NCI-H526 (cell line): ENCODE results near the gene CYP2J2.
"Not testable (repeated sequence)": the region's sequence is repeated elsewhere in the genome, so short reads cannot be mapped to it uniquely, and the experiment has no call there.

Experiments used
- DNase-seq, 2 experiments: peaks; one replicate each; lab custom pipeline; 2025; lab: John Stamatoyannopoulos, UW

The CYP2J2 gene

GRCh38 chr1:59919746-59920145 is 6.8 kb downstream of the CYP2J2 start:
- no peak for DNase-seq

GRCh38 chr1:59917785-59918180 is 8.8 kb downstream of the CYP2J2 start:
- DNase-seq = no peak

- DNase-seq = no peak
These were observed 9.4 kb downstream of the CYP2J2 start for GRCh38 chr1:59917026-59917784.

- no peak for DNase-seq
These were observed 11.1 kb downstream of the CYP2J2 start for GRCh38 chr1:59915516-59915915.

GRCh38 chr1:59914791-59915286 is 11.7 kb downstream of the CYP2J2 start:
- not testable (repeated sequence) for DNase-seq

GRCh38 chr1:59908682-59909081 is 17.9 kb downstream of the CYP2J2 start:
- DNase-seq = no peak

- DNase-seq = no peak
These were observed 18.5 kb downstream of the CYP2J2 start for GRCh38 chr1:59908084-59908483.

GRCh38 chr1:59906931-59907330 is 19.6 kb downstream of the CYP2J2 start:
- DNase-seq = no peak

GRCh38 chr1:59903141-59903754 is 23.3 kb downstream of the CYP2J2 start:
- peak; percentile 10 to 34 for DNase-seq

GRCh38 chr1:59901770-59902388 is 24.7 kb downstream of the CYP2J2 start:
- DNase-seq = no peak

- peak in 1 of 2 experiments; percentile 8 for DNase-seq
These were observed 25.9 kb downstream of the CYP2J2 start for GRCh38 chr1:59900640-59901039.

GRCh38 chr1:59898927-59899326 is 27.6 kb downstream of the CYP2J2 start:
- DNase-seq = no peak

GRCh38 chr1:59897165-59897564 is 29.4 kb downstream of the CYP2J2 start:
- DNase-seq = peak in 1 of 2 experiments; percentile 17

GRCh38 chr1:59892841-59893811 is 33.4 kb downstream of the CYP2J2 start:
- DNase-seq = peak; percentile 88 to 93

- DNase-seq = no peak
These were observed 41.3 kb downstream of the CYP2J2 start for GRCh38 chr1:59885160-59885832.

GRCh38 chr1:59880735-59881134 is 45.8 kb downstream of the CYP2J2 start:
- no peak for DNase-seq

GRCh38 chr1:59879996-59880505 is 46.5 kb downstream of the CYP2J2 start:
- DNase-seq = no peak

GRCh38 chr1:59879574-59879973 is 47.0 kb downstream of the CYP2J2 start:
- peak; percentile 45 to 87 for DNase-seq

- no peak for DNase-seq
These were observed 48.2 kb downstream of the CYP2J2 start for GRCh38 chr1:59878370-59878769.

GRCh38 chr1:59877108-59877682 is 49.4 kb downstream of the CYP2J2 start:
- DNase-seq = no peak

GRCh38 chr1:59871746-59872145 is 54.8 kb downstream of the CYP2J2 start:
- DNase-seq = no peak
